HEK293T (cell line): Measurements from ENCODE around the gene TMBIM6.

ENCODE experiments used
- CTCF ChIA-PET: fragments of 350-600 bp; formaldehyde crosslinking; extraction: SDS; loops from one replicate; lab custom pipeline; 2021; ENCODE audit warnings: antibody characterized with exemption, inconsistent platforms; lab: Yijun Ruan, JAX
- POLR2A ChIA-PET: fragments of 350-600 bp; formaldehyde crosslinking; extraction: SDS; loops from one replicate; lab custom pipeline; 2020; ENCODE audit warnings: antibody characterized with exemption, inconsistent platforms; lab: Yijun Ruan, JAX
- DNase-seq: peaks from one replicate; pipeline ENCODE4 v3.0.0; 2012; ENCODE audit warnings: mixed read lengths; ENCODE audit errors: extremely low spot score
- ARNT ChIP-seq: fragments of 450-650 bp; IDR thresholded peaks from 2 replicates; pipeline ENCODE4 v1.6.1; 2017; ENCODE audit warnings: mild to moderate bottlenecking
- BHLHE40 ChIP-seq: fragments of 450-650 bp; IDR thresholded peaks from 2 replicates; pipeline ENCODE4 v1.6.1; 2016; ENCODE audit warnings: mild to moderate bottlenecking, moderate library complexity, borderline replicate concordance
- CTBP1 ChIP-seq: fragments of 450-650 bp; IDR thresholded peaks from 2 replicates; pipeline ENCODE4 v1.6.1; 2016; ENCODE audit warnings: borderline replicate concordance
- ELF4 ChIP-seq: fragments of 450-650 bp; IDR thresholded peaks from 2 replicates; pipeline ENCODE4 v1.6.1; 2017; ENCODE audit warnings: antibody characterized with exemption
- FOXA1 ChIP-seq: fragments of 450-650 bp; IDR thresholded peaks from 2 replicates; pipeline ENCODE4 v1.6.1; 2016; ENCODE audit warnings: mild to moderate bottlenecking
- FOXK2 ChIP-seq: fragments of 450-650 bp; IDR thresholded peaks from 2 replicates; pipeline ENCODE4 v1.6.1; 2016; ENCODE audit warnings: mild to moderate bottlenecking
- FOXM1 ChIP-seq: fragments of 450-650 bp; IDR thresholded peaks from 2 replicates; pipeline ENCODE4 v1.6.1; 2017; ENCODE audit warnings: mild to moderate bottlenecking, borderline replicate concordance
- HDGF ChIP-seq: fragments of 450-650 bp; IDR thresholded peaks from 2 replicates; pipeline ENCODE4 v1.6.1; 2017; ENCODE audit warnings: antibody characterized with exemption, borderline replicate concordance
- L3MBTL2 ChIP-seq: fragments of 450-650 bp; conservative IDR thresholded peaks from 2 replicates; pipeline ENCODE4 v1.6.1; 2016; ENCODE audit warnings: mild to moderate bottlenecking
- LEF1 ChIP-seq: fragments of 450-650 bp; IDR thresholded peaks from 2 replicates; pipeline ENCODE4 v1.6.1; 2017; ENCODE audit warnings: mild to moderate bottlenecking, borderline replicate concordance
- NFRKB ChIP-seq: fragments of 450-650 bp; IDR thresholded peaks from 2 replicates; pipeline ENCODE4 v1.6.1; 2016; ENCODE audit warnings: mild to moderate bottlenecking, moderate library complexity
- SP1 ChIP-seq: fragments of 450-650 bp; IDR thresholded peaks from 2 replicates; pipeline ENCODE4 v1.6.1; 2017
- SUZ12 ChIP-seq: fragments of 450-650 bp; IDR thresholded peaks from 2 replicates; pipeline ENCODE4 v1.6.1; 2016; ENCODE audit warnings: mild to moderate bottlenecking
- TARDBP ChIP-seq: fragments of 450-650 bp; IDR thresholded peaks from 2 replicates; pipeline ENCODE4 v1.6.1; 2016
- ZNF384 ChIP-seq: fragments of 450-650 bp; IDR thresholded peaks from 2 replicates; pipeline ENCODE4 v1.6.1; 2016
- TF ChIP-seq, protein P1 (sequence below): fragments of 450-650 bp; IDR thresholded peaks from 2 replicates; pipeline ENCODE4 v1.6.1; 2016

The TMBIM6 gene

DNA sequence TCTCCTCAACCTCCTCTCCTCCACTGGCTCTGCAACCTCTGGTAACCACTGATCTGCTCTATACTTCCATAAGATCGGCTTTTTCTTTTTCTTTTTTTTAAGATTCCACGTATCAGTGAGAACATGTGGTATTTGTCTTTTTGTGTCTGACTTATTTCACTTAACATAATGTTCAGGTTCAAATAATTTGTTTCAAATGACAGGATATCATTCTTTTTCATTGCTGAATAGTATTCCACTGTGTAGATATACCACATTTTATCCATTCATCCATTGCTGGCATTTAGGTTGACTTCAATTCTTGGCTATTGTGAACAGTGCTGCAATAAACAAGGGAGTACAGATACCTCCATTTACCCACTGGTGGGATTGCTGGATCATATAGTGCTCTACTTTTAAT is 46.3 kb downstream of the TMBIM6 start:
- CTCF ChIA-PET, result no interaction called here
- TF ChIP-seq ARNT (no peak), NFRKB (no peak), L3MBTL2 (no peak), FOXM1 (no peak), LEF1 (no peak), ELF4 (no peak), HDGF (no peak), FOXK2 (no peak), BHLHE40 (no peak), ZNF384 (no peak), TARDBP (no peak), SP1 (no peak), CTBP1 (no peak), SUZ12 (no peak), FOXA1 (no peak)
- TF ChIP-seq, protein P1, sequence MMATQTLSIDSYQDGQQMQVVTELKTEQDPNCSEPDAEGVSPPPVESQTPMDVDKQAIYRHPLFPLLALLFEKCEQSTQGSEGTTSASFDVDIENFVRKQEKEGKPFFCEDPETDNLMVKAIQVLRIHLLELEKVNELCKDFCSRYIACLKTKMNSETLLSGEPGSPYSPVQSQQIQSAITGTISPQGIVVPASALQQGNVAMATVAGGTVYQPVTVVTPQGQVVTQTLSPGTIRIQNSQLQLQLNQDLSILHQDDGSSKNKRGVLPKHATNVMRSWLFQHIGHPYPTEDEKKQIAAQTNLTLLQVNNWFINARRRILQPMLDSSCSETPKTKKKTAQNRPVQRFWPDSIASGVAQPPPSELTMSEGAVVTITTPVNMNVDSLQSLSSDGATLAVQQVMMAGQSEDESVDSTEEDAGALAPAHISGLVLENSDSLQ, result no peak
- POLR2A ChIA-PET, result no interaction called here
- DNase-seq, result no peak

DNA sequence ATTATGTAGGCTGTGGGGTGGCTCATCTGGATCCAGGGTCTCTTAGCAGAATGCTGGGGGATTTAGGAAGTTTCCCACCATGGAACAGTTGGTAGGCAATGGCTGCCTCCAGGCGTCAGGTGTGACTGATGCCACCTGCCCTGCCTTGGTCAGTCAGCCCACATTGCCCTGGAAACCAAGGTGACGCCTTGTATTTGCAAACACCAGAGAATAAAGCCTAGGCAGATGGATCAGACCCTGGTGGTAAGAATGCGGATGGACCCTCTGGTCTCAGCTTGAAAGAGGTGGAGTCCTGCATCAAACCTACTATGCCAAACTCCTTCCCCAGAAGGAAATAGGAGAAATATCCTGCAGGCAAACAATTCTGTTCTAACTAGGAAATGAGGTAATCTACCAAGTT is 48.6 kb downstream of the TMBIM6 start:
- TF ChIP-seq, protein P1, result no peak
- TF ChIP-seq ARNT (no peak), FOXM1 (no peak), SUZ12 (no peak), NFRKB (no peak), L3MBTL2 (no peak)
- CTCF ChIA-PET, result interaction anchor here (0.7 kb wide), 1 partner anchor 9 kb away, joined by 3 read pairs; no protein-coding TSS in a partner anchor
- no peak for DNase-seq
- POLR2A ChIA-PET, result interaction anchor here (0.9 kb wide), 1 partner anchor 53 kb away, joined by 3 read pairs; the partner anchor contains the start of gene BCDIN3D

DNA sequence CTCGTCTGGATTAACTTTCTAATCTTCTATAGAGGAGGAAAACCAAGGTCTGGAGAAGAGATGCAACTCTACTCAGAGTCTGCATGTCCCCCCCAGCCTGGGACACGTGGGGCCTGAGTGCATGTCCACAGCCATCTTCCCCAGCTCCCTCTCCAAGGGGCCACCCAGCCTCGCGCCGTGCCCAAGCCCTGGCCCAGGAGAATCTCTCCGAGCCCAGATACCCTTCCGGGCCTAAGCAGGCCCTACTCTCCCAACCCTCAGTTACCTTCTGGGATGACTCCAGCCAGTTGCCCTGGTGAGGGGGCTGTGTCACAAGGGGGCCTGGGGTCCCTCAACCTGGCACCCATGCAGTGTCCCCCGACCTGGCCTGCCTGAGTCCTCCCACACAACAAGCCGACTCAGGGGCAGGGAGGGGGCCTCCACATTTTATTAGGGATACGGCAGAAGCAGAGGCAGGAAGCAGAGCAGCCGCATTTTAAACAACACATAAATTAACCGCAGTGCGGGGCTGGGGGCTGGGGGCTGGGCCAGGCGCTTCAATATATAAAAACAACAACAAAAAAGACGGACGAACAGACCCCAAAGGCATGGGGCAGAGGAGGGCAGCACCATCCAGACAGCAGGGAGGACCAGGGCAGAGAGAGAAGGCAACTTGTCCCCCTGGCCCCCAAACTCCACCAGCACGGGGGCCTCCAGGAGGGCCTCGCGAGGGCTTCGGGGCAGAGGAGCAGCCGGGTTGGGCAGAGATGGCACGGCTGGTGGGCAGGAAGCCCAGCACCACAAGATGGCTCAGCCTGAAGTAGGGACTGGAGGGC is 49.6 kb downstream of the TMBIM6 start:
- CTCF ChIA-PET, result interaction anchor here (0.7 kb wide), 1 partner anchor 8 kb away, joined by 3 read pairs; no protein-coding TSS in a partner anchor
- TF ChIP-seq ELF4, result no peak
- no peak for TF ChIP-seq L3MBTL2
- no peak for TF ChIP-seq HDGF
- no peak for TF ChIP-seq FOXK2
- no peak for TF ChIP-seq TARDBP
- TF ChIP-seq ARNT, result no peak
- no peak for TF ChIP-seq LEF1
- no peak for TF ChIP-seq BHLHE40
- no peak for TF ChIP-seq CTBP1
- TF ChIP-seq ZNF384, result no peak
- TF ChIP-seq SUZ12, result no peak
- no peak for TF ChIP-seq FOXA1
- no peak for TF ChIP-seq SP1
- no peak for TF ChIP-seq NFRKB
- TF ChIP-seq FOXM1, result no peak
- TF ChIP-seq, protein P1, result no peak
- POLR2A ChIA-PET, result interaction anchor here (0.9 kb wide), 1 partner anchor 52 kb away, joined by 3 read pairs; the partner anchor contains the start of gene BCDIN3D
- no peak for DNase-seq

DNA sequence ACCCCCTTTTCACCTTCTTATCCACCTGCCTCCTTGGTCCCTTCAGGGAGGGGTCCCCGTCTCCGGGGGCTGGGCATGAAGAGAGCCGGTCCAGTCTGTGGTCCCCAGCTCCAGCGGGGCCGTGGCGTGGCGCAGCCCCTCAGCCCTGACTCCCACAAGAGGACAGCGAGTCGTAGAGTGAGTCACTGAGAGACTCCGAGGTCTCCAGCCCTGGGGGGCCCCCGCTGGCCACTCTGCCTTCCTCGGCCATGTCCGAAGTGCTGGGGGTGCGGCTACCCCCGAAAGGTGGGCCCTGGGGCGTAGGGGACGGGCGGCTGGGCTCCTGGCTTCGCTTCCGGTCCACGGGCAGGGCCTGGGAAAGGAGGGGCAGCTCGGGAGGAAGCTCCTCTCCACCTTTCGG is 50.3 kb downstream of the TMBIM6 start:
- ChIA-PET POLR2A (no interaction called here), CTCF (no interaction called here)
- DNase-seq, result no peak
- TF ChIP-seq L3MBTL2 (no peak), SP1 (no peak), NFRKB (no peak), TARDBP (no peak), BHLHE40 (no peak), ARNT (no peak), FOXK2 (no peak), FOXA1 (no peak), FOXM1 (no peak)
- TF ChIP-seq, protein P1, result no peak

DNA sequence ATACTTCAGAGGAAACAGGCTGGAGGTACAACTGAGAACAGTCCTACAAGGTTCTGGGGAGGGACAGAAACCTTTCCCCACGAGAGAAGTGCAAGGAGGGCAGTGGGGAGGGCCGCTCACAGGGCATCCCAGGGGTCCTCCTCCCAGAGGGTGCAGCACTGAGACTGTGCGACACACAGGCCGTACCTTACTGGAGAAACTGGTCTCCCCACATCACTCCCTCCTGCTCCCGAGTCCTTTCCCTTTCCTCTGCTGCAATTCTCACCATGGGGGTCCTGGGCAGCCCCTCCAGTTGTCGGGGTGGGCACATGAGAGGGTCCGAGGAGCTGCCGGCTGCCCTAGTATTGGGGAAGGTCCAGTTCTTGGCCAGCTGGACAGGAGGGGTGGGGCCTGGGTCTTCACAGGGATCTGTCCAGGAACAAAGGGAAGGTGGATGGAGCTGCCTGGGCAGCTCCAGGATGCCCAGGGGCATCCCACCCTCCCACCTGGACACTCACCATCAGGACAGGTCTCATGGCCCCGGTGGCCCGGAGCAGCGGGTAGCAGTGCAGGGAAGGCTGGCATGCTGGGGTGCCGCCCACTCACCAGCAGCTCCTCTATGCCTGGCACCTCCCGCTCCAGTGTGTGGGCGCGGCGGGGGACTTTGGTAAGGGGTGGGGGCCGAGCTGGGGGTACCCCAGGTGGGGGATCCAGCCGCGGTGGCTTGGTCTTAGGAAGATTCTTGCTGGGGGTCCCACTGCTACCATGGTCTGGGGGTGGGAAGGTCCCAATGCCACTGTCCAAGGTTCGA is 51.0 kb downstream of the TMBIM6 start:
- ChIA-PET CTCF (no interaction called here), POLR2A (no interaction called here)
- TF ChIP-seq FOXM1 (no peak), ARNT (no peak), L3MBTL2 (no peak), FOXA1 (no peak), ELF4 (no peak), SUZ12 (no peak), SP1 (no peak), FOXK2 (no peak), ZNF384 (no peak), TARDBP (no peak), LEF1 (no peak), CTBP1 (no peak), BHLHE40 (no peak), NFRKB (no peak), HDGF (no peak)
- TF ChIP-seq, protein P1, result no peak
- no peak for DNase-seq
